ENCODE measurements around the gene ZNF75A.
A peak's percentile ranks its signal among the peaks of the same experiment; 100 is the strongest.

Gene ZNF75A

GRCh38 chr16:3327514-3327913, 22.2 kb downstream of the ZNF75A start:
- Mint-ChIP-seq H3K36me3 (no peaks in the 10 kb centered on the region), H3K9me3 (peaks cover 9% of the 10 kb centered on the region), H3K4me3 (no peak overlapping the region), H3K27ac (no peak overlapping the region), H3K4me1 (no peaks in the 10 kb centered on the region)
- DNase-seq (ENCODE audit: low spot score in 2 of 2) (no peak), ATAC-seq (no peak)

GRCh38 chr16:3328104-3328503, 22.8 kb downstream of the ZNF75A start:
- no peak overlapping the region for H3K27ac Mint-ChIP-seq

GRCh38 chr16:3328643-3329042, 23.3 kb downstream of the ZNF75A start:
- peaks cover 12% of the 10 kb centered on the region for H3K9me3 Mint-ChIP-seq
- ATAC-seq (no peak), DNase-seq (ENCODE audit: low spot score in 2 of 2) (no peak)
- H3K27ac Mint-ChIP-seq: no peak overlapping the region
- no peaks in the 10 kb centered on the region for H3K36me3 Mint-ChIP-seq
- no peak overlapping the region for H3K4me3 Mint-ChIP-seq
- H3K4me1 Mint-ChIP-seq: no peaks in the 10 kb centered on the region

More at GRCh38 chr16:3328104-3328503, 22.8 kb downstream of the ZNF75A start:
- H3K4me3 Mint-ChIP-seq: no peak overlapping the region
- H3K4me1 Mint-ChIP-seq: no peaks in the 10 kb centered on the region
- peaks cover 9% of the 10 kb centered on the region for H3K9me3 Mint-ChIP-seq
- no peaks in the 10 kb centered on the region for H3K36me3 Mint-ChIP-seq
- DNase-seq (ENCODE audit: low spot score in 2 of 2) (no peak), ATAC-seq (no peak)

GRCh38 chr16:3346041-3346440, 40.7 kb downstream of the ZNF75A start:
- H3K4me1 Mint-ChIP-seq: no peaks in the 10 kb centered on the region
- ATAC-seq (no peak), DNase-seq (ENCODE audit: low spot score in 2 of 2) (no peak)
- no peak overlapping the region for H3K4me3 Mint-ChIP-seq
- H3K9me3 Mint-ChIP-seq: no peaks in the 10 kb centered on the region
- H3K27ac Mint-ChIP-seq: no peak overlapping the region
- H3K36me3 Mint-ChIP-seq: no peaks in the 10 kb centered on the region

- no peaks in the 10 kb centered on the region for H3K36me3 Mint-ChIP-seq
- H3K9me3 Mint-ChIP-seq: no peaks in the 10 kb centered on the region
- ATAC-seq (no peak), DNase-seq (ENCODE audit: low spot score in 2 of 2) (no peak)
- H3K27ac Mint-ChIP-seq: no peak overlapping the region
- no peak overlapping the region for H3K4me3 Mint-ChIP-seq
- no peaks in the 10 kb centered on the region for H3K4me1 Mint-ChIP-seq
Observed at GRCh38 chr16:3347586-3347985, 42.3 kb downstream of the ZNF75A start.

- H3K27ac Mint-ChIP-seq: no peak overlapping the region
- no peaks in the 10 kb centered on the region for H3K36me3 Mint-ChIP-seq
- no peak for DNase-seq (ENCODE audit: low spot score in 2 of 2)
- peaks cover 3% of the 10 kb centered on the region for H3K4me1 Mint-ChIP-seq
- no peak overlapping the region for H3K4me3 Mint-ChIP-seq
- H3K9me3 Mint-ChIP-seq: no peaks in the 10 kb centered on the region
- ATAC-seq: no peak
Observed at GRCh38 chr16:3348547-3349167, 43.4 kb downstream of the ZNF75A start.

- H3K27ac Mint-ChIP-seq: no peak overlapping the region
- peaks cover 5% of the 10 kb centered on the region for H3K4me1 Mint-ChIP-seq
- H3K9me3 Mint-ChIP-seq: peaks cover under 1% of the 10 kb centered on the region
- no peaks in the 10 kb centered on the region for H3K36me3 Mint-ChIP-seq
- H3K4me3 Mint-ChIP-seq: no peak overlapping the region
- ATAC-seq: no peak
- no peak for DNase-seq (ENCODE audit: low spot score in 2 of 2)
Observed at GRCh38 chr16:3349175-3349574, 43.9 kb downstream of the ZNF75A start.

GRCh38 chr16:3355589-3355988, 50.3 kb downstream of the ZNF75A start, which contains the start of gene OR2C1:
Gene OR2C1 (plus strand): TSS chr16:3355889. CDS start chr16:3355941, 52 bp downstream.
- DNase-seq (ENCODE audit: low spot score in 2 of 2) (no peak), ATAC-seq (no peak)
- H3K9me3 Mint-ChIP-seq: peaks cover 9% of the 10 kb centered on the region
- H3K4me1 Mint-ChIP-seq: peaks cover 5% of the 10 kb centered on the region
- no peak within 1 kb of the TSS for H3K27ac Mint-ChIP-seq
- no peaks in the 10 kb centered on the region for H3K36me3 Mint-ChIP-seq
- H3K4me3 Mint-ChIP-seq: no peak within 1 kb of the TSS

- DNase-seq (ENCODE audit: low spot score in 2 of 2) (no peak), ATAC-seq (no peak)
- Mint-ChIP-seq H3K27ac (no peak overlapping the region), H3K9me3 (peaks cover 9% of the 10 kb centered on the region), H3K4me3 (no peak overlapping the region), H3K4me1 (peaks cover 5% of the 10 kb centered on the region), H3K36me3 (no peaks in the 10 kb centered on the region)
Observed at GRCh38 chr16:3356118-3356517, 50.8 kb downstream of the ZNF75A start.

GRCh38 chr16:3358871-3359270, 53.6 kb downstream of the ZNF75A start:
- Mint-ChIP-seq H3K36me3 (no peaks in the 10 kb centered on the region), H3K9me3 (peaks cover 9% of the 10 kb centered on the region), H3K27ac (no peak overlapping the region), H3K4me3 (no peak overlapping the region), H3K4me1 (no peaks in the 10 kb centered on the region)
- ATAC-seq (no peak), DNase-seq (ENCODE audit: low spot score in 2 of 2) (no peak)

- ATAC-seq: no peak
- DNase-seq (ENCODE audit: low spot score in 2 of 2): no peak
- Mint-ChIP-seq H3K4me3 (no peak overlapping the region), H3K9me3 (no peaks in the 10 kb centered on the region), H3K4me1 (peaks cover 7% of the 10 kb centered on the region), H3K27ac (no peak overlapping the region), H3K36me3 (peaks cover 8% of the 10 kb centered on the region)
Observed at GRCh38 chr16:3362931-3363330, 57.6 kb downstream of the ZNF75A start.

GRCh38 chr16:3363793-3364192, 58.5 kb downstream of the ZNF75A start:
- ATAC-seq: no peak
- H3K4me3 Mint-ChIP-seq: no peak overlapping the region
- H3K4me1 Mint-ChIP-seq: peaks cover 7% of the 10 kb centered on the region
- H3K27ac Mint-ChIP-seq: no peak overlapping the region
- H3K9me3 Mint-ChIP-seq: no peaks in the 10 kb centered on the region
- DNase-seq (ENCODE audit: low spot score in 2 of 2): no peak
- peaks cover 8% of the 10 kb centered on the region for H3K36me3 Mint-ChIP-seq

GRCh38 chr16:3364774-3365427, 59.6 kb downstream of the ZNF75A start:
- ATAC-seq: peak; percentile 95
- Mint-ChIP-seq H3K4me1 (peaks cover 7% of the 10 kb centered on the region), H3K36me3 (peaks cover 8% of the 10 kb centered on the region), H3K4me3 (peak overlapping the region; percentile 68), H3K27ac (peak overlapping the region; percentile 75), H3K9me3 (no peaks in the 10 kb centered on the region)
- peak; percentile 34 to 89 for DNase-seq (ENCODE audit: low spot score in 2 of 2)
